ENCODE results near the gene ATP13A3. TPM values are rescaled to one million over a fixed set of nuclear protein-coding genes. Genes with fewer than 3 reads are reported as not detected.
A peak's percentile ranks its signal among the peaks of the same experiment; 100 is the strongest.

ATP13A3 gene
- polyA plus RNA-seq, 4 donors = 8.1 to 65.9 (median 13.9) TPM

DNA sequence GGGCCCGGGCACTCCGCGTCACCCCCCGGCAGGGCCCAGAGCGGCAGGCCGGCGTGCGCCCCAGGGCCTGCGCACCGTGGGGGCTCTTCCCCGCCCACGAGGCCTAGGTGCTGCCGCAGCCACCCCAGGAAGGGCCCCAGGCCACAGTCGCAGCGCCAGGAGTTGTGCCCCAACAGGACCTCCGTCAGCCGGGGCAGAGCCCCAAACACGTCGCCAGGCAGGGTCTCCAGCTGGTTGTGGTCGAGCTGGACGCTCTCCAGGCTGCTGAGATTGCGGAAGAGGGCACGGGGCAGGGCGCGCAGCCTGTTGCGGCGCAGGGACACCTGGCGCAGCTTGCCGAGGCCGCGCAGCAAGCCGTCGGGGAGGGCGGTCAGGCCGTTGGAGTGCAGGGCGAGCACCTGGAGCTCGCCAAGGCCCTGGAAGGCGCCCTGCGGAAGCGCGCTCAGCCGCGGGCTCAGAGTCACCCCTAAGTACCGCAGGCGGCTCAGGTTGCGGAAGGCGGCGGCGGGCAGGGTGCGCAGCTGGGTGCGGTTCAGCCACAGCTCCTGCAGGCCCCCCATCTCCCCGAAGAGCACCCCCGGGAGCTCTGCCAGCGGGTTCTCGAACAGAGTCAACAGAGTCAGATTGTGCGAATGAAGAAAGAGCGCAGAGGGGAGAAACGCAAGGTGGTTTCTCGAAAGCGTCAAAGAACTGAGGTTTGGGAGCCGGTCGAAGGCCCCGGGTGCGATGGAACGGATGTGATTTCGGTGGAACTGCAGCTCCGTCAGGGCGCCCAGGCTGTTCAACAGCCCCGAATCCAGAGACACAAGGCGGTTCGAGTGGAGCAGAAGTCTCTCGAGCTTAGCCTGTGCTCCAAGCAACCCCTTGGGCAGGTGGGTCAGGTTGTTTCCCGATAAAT is 89.7 kb downstream of the ATP13A3 start:
- Histone ChIP-seq H3K27me3 (ENCODE audit: control insufficient read depth in 3 of 3, insufficient read depth in 3 of 3, low read length in 3 of 3) (peaks cover 0 to 28% (median 0%) of the 10 kb centered on the region in 3 donors), H3K4me3 (ENCODE audit: low read depth in 1 of 3, low read length in 3 of 3) (peak overlapping the region in 1 of 3 donors; percentile 5), H3K4me1 (ENCODE audit: control insufficient read depth in 3 of 3, insufficient read depth in 2 of 3, low read depth in 1 of 3, low read length in 2 of 3) (peaks cover 0 to 35% (median 3%) of the 10 kb centered on the region in 3 donors), H3K36me3 (ENCODE audit: control insufficient read depth in 3 of 3, insufficient read depth in 2 of 3, low read depth in 1 of 3, low read length in 3 of 3) (no peaks in the 10 kb centered on the region), H3K9me3 (ENCODE audit: control insufficient read depth in 2 of 2, insufficient read depth in 1 of 2, low read depth in 1 of 2, low read length in 1 of 2) (peaks cover 0 to 8% of the 10 kb centered on the region in 2 donors), H3K27ac (ENCODE audit: low read depth in 1 of 3, low read length in 2 of 3) (peak overlapping the region in 1 of 3 donors; percentile 26)
- 50 to 82% (median 59%) methylated on average over 63 to 73 of the region's 73 CpGs for WGBS, 3 donors
- peak in 1 of 2 donors; percentile 36 for DNase-seq
- no peak for FAIRE-seq

DNA sequence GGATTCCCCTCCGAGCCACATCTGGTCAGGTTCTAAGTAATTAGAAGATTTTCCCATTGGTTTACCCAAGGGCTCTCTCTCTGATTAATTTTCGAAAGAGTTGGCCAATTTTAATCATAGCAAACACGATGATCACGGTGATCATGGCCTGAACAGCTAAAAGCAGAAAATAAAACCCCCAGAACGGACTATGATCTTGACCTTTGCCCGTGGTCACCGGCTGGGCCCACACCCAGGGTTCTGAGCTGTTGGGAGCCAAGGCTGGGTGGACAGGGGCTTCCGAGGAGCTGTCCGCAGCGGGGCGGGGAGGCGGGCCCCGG is 90.3 kb downstream of the ATP13A3 start:
- FAIRE-seq = no peak
- no peak overlapping the region for H3K4me3 ChIP-seq (ENCODE audit: low read depth in 1 of 3, low read length in 3 of 3)
- H3K36me3 ChIP-seq (ENCODE audit: control insufficient read depth in 3 of 3, insufficient read depth in 2 of 3, low read depth in 1 of 3, low read length in 3 of 3) = no peaks in the 10 kb centered on the region
- 25 to 68% (median 49%) methylated on average over 13 of the region's 13 CpGs for WGBS, 3 donors
- peaks cover 0 to 8% of the 10 kb centered on the region in 2 donors for H3K9me3 ChIP-seq (ENCODE audit: control insufficient read depth in 2 of 2, insufficient read depth in 1 of 2, low read depth in 1 of 2, low read length in 1 of 2)
- peak overlapping the region in 2 of 3 donors; percentile 26 to 72 for H3K27ac ChIP-seq (ENCODE audit: low read depth in 1 of 3, low read length in 2 of 3)
- peak in 1 of 2 donors; percentile 57 for DNase-seq
- peaks cover 0 to 35% (median 3%) of the 10 kb centered on the region in 3 donors for H3K4me1 ChIP-seq (ENCODE audit: control insufficient read depth in 3 of 3, insufficient read depth in 2 of 3, low read depth in 1 of 3, low read length in 2 of 3)
- peaks cover 0 to 28% (median 0%) of the 10 kb centered on the region in 3 donors for H3K27me3 ChIP-seq (ENCODE audit: control insufficient read depth in 3 of 3, insufficient read depth in 3 of 3, low read length in 3 of 3)

DNA sequence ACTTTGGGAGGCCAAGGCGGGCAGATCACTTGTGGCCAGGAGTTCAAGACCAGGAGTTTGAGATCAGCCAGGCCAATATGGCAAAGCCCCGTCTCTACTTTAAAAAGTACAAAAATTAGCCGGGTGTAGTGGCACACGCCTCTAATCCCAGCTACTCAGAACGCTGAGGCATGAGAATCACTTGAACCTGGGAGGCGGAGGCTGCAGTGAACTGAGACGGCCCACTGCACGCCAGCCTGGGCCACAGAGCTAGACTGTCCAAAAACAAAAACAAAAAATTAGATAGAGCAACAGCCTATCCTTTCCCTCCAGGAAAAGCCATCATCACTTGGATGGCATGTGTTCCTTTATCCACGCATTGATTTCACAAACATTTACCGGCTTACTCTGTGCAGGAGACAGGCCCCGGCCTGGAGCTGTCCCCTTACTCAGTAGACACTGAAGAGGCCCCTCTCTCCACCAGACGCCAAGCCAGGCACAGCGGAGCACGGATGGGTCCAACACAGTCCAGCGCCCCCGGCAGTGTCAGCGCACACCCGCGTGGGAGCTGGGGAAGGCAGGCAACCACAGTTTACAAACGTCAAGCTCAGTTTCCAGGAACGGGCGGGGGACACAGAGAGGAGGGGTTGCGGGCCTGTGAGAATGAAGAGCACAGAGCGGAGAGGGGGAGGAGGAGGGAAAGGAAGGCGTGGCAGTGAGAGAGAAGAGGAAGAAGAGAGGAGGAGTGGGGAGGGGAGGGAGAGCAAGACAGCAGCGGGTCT is 90.8 kb downstream of the ATP13A3 start:
- Histone ChIP-seq H3K36me3 (ENCODE audit: control insufficient read depth in 3 of 3, insufficient read depth in 2 of 3, low read depth in 1 of 3, low read length in 3 of 3) (no peaks in the 10 kb centered on the region), H3K27ac (ENCODE audit: low read depth in 1 of 3, low read length in 2 of 3) (peak overlapping the region in 2 of 3 donors; percentile 63 to 72), H3K9me3 (ENCODE audit: control insufficient read depth in 2 of 2, insufficient read depth in 1 of 2, low read depth in 1 of 2, low read length in 1 of 2) (peaks cover 0 to 8% of the 10 kb centered on the region in 2 donors), H3K27me3 (ENCODE audit: control insufficient read depth in 3 of 3, insufficient read depth in 3 of 3, low read length in 3 of 3) (peaks cover 0 to 28% (median 0%) of the 10 kb centered on the region in 3 donors), H3K4me1 (ENCODE audit: control insufficient read depth in 3 of 3, insufficient read depth in 2 of 3, low read depth in 1 of 3, low read length in 2 of 3) (peaks cover 0 to 35% (median 3%) of the 10 kb centered on the region in 3 donors), H3K4me3 (ENCODE audit: low read depth in 1 of 3, low read length in 3 of 3) (no peak overlapping the region)
- DNase-seq (peak; percentile 13 to 76), FAIRE-seq (no peak)
- 50 to 83% (median 68%) methylated on average over 26 of the region's 26 CpGs for WGBS, 3 donors

DNA sequence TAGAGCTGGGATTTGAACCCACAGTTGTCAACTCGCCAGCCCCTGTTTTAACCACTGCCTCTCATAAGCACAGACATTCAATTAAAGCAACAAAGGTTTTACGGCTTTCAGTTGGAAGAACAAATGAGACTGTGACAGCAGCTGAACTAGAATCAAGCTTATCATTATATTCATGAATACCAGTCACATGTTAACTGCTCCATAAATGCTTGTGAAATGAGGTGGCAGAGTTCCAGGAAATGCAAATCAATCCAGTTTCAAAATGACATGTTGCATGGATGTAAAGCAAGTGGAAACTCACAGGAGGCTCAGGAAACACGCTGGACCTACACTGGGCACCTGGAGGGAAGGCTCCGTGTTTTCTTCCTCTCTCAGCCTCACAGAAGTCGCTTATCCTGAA is 91.6 kb downstream of the ATP13A3 start:
- peaks cover 0 to 8% of the 10 kb centered on the region in 2 donors for H3K9me3 ChIP-seq (ENCODE audit: control insufficient read depth in 2 of 2, insufficient read depth in 1 of 2, low read depth in 1 of 2, low read length in 1 of 2)
- WGBS, 3 donors = 22 to 57% (median 38%) methylated on average over 5 of the region's 5 CpGs
- H3K36me3 ChIP-seq (ENCODE audit: control insufficient read depth in 3 of 3, insufficient read depth in 2 of 3, low read depth in 1 of 3, low read length in 3 of 3) = no peaks in the 10 kb centered on the region
- H3K4me3 ChIP-seq (ENCODE audit: low read depth in 1 of 3, low read length in 3 of 3) = no peak overlapping the region
- peaks cover 0 to 28% (median 0%) of the 10 kb centered on the region in 3 donors for H3K27me3 ChIP-seq (ENCODE audit: control insufficient read depth in 3 of 3, insufficient read depth in 3 of 3, low read length in 3 of 3)
- H3K4me1 ChIP-seq (ENCODE audit: control insufficient read depth in 3 of 3, insufficient read depth in 2 of 3, low read depth in 1 of 3, low read length in 2 of 3) = peaks cover 0 to 35% (median 3%) of the 10 kb centered on the region in 3 donors
- no peak for FAIRE-seq
- DNase-seq = peak; percentile 89 to 95
- peak overlapping the region in 2 of 3 donors; percentile 26 to 72 for H3K27ac ChIP-seq (ENCODE audit: low read depth in 1 of 3, low read length in 2 of 3)

DNA sequence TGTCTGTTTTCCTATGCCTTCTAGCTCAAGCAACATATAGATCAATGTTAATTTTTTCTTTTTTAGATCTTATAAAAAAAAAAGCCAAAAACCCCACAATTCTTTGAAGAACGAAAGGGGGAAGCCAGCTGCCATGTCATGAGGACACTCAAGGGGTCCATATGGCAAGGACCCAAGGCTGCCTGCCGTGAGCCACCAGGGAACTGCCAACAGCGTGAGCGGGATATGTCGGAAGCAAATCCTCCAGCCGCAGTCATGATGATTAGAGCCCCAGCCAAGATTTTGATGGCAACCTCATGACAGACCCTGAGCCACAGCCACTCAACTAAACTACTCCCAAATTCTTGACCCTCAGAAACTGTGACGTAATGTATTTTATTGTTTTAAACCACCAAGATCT is 94.2 kb downstream of the ATP13A3 start:
- peaks cover 0 to 27% (median 3%) of the 10 kb centered on the region in 3 donors for H3K4me1 ChIP-seq (ENCODE audit: control insufficient read depth in 3 of 3, insufficient read depth in 2 of 3, low read depth in 1 of 3, low read length in 2 of 3)
- no peaks in the 10 kb centered on the region for H3K36me3 ChIP-seq (ENCODE audit: control insufficient read depth in 3 of 3, insufficient read depth in 2 of 3, low read depth in 1 of 3, low read length in 3 of 3)
- no peak overlapping the region for H3K4me3 ChIP-seq (ENCODE audit: low read depth in 1 of 3, low read length in 3 of 3)
- peaks cover 0 to 10% (median 0%) of the 10 kb centered on the region in 3 donors for H3K27me3 ChIP-seq (ENCODE audit: control insufficient read depth in 3 of 3, insufficient read depth in 3 of 3, low read length in 3 of 3)
- peaks cover 0 to 2% of the 10 kb centered on the region in 2 donors for H3K9me3 ChIP-seq (ENCODE audit: control insufficient read depth in 2 of 2, insufficient read depth in 1 of 2, low read depth in 1 of 2, low read length in 1 of 2)
- WGBS, 3 donors = 94 to 96% (median 95%) methylated on average over 7 of the region's 7 CpGs
- DNase-seq = no peak
- no peak overlapping the region for H3K27ac ChIP-seq (ENCODE audit: low read depth in 1 of 3, low read length in 2 of 3)
- FAIRE-seq = no peak

DNA sequence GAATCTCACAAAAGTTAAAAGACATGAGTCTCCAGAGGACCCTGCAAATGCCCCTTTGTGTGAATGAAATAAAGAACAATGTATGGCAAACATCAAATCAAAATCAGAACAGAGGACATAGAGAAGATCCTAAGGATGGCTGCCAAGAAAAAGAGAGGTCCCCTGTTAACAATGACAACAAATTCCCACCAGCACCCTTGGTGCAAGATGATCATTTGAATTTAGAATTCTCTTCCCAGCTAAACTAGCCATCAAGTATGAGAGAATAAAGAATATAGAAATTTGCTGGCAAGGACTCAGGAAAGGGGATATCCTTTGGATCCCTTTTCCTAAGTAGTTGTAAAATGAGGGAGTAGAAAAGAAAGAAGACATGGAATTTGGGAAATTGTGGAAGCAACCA is 96.0 kb downstream of the ATP13A3 start:
- DNase-seq (no peak), FAIRE-seq (no peak)
- no peak overlapping the region for H3K27ac ChIP-seq (ENCODE audit: low read depth in 1 of 3, low read length in 2 of 3)
- no peak overlapping the region for H3K4me3 ChIP-seq (ENCODE audit: low read depth in 1 of 3, low read length in 3 of 3)
- H3K4me1 ChIP-seq (ENCODE audit: control insufficient read depth in 3 of 3, insufficient read depth in 2 of 3, low read depth in 1 of 3, low read length in 2 of 3) = peaks cover 0 to 12% (median 0%) of the 10 kb centered on the region in 3 donors
- no peaks in the 10 kb centered on the region for H3K36me3 ChIP-seq (ENCODE audit: control insufficient read depth in 3 of 3, insufficient read depth in 2 of 3, low read depth in 1 of 3, low read length in 3 of 3)
- no peaks in the 10 kb centered on the region for H3K27me3 ChIP-seq (ENCODE audit: control insufficient read depth in 3 of 3, insufficient read depth in 3 of 3, low read length in 3 of 3)
- no peaks in the 10 kb centered on the region for H3K9me3 ChIP-seq (ENCODE audit: control insufficient read depth in 2 of 2, insufficient read depth in 1 of 2, low read depth in 1 of 2, low read length in 1 of 2)

DNA sequence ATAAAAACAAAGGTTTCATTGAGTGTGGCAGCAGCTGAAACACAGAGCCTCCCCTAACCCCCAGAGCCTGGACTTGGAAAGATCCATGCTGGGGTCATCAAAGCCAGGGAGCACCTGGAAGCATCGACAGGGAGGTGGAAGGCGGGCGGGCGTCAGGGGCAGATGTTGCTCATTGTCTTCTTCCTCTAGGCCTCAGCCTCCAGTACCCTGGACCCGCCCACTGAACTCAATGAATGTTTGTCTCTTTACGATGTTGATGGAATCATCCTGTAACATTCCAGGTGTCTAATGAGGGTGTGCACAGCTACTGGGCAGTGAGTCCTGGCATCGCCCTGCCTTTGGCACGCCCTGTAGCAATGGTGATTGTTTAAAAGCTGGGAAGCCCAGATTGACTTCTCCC is 97.5 kb downstream of the ATP13A3 start:
- Histone ChIP-seq H3K4me3 (ENCODE audit: low read depth in 1 of 3, low read length in 3 of 3) (no peak overlapping the region), H3K4me1 (ENCODE audit: control insufficient read depth in 3 of 3, insufficient read depth in 2 of 3, low read depth in 1 of 3, low read length in 2 of 3) (no peaks in the 10 kb centered on the region), H3K27ac (ENCODE audit: low read depth in 1 of 3, low read length in 2 of 3) (no peak overlapping the region), H3K27me3 (ENCODE audit: control insufficient read depth in 3 of 3, insufficient read depth in 3 of 3, low read length in 3 of 3) (no peaks in the 10 kb centered on the region), H3K9me3 (ENCODE audit: control insufficient read depth in 2 of 2, insufficient read depth in 1 of 2, low read depth in 1 of 2, low read length in 1 of 2) (no peaks in the 10 kb centered on the region), H3K36me3 (ENCODE audit: control insufficient read depth in 3 of 3, insufficient read depth in 2 of 3, low read depth in 1 of 3, low read length in 3 of 3) (no peaks in the 10 kb centered on the region)
- WGBS, 3 donors = 80 to 90% (median 82%) methylated on average over 8 of the region's 8 CpGs
- no peak for FAIRE-seq
- DNase-seq = no peak

DNA sequence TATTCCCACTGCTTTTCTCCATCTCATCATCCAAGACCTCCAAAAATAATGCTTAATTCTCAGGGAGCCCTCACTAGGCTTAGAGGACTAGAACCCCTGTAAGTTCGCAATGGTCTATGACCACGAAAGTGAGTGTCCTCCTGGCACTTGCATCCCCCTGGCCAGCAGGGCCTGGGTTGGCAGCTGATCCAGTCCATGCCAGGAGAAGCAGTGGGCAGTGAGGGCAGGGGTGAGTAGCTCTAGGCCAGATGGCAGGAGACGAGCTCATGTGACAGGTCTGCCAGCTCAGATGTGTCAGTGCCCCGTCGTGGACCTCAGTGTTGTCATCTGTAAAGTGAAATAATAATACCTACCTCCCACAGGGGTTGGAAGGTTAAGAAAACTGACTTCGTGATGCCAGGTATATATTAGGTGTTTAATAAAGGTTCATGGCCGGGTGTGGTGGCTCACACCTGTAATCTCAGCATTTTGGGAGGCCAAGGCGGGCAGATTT is 98.8 kb downstream of the ATP13A3 start:
- Histone ChIP-seq H3K4me1 (ENCODE audit: control insufficient read depth in 3 of 3, insufficient read depth in 2 of 3, low read depth in 1 of 3, low read length in 2 of 3) (no peaks in the 10 kb centered on the region), H3K4me3 (ENCODE audit: low read depth in 1 of 3, low read length in 3 of 3) (no peak overlapping the region), H3K27ac (ENCODE audit: low read depth in 1 of 3, low read length in 2 of 3) (no peak overlapping the region), H3K27me3 (ENCODE audit: control insufficient read depth in 3 of 3, insufficient read depth in 3 of 3, low read length in 3 of 3) (no peaks in the 10 kb centered on the region), H3K9me3 (ENCODE audit: control insufficient read depth in 2 of 2, insufficient read depth in 1 of 2, low read depth in 1 of 2, low read length in 1 of 2) (no peaks in the 10 kb centered on the region), H3K36me3 (ENCODE audit: control insufficient read depth in 3 of 3, insufficient read depth in 2 of 3, low read depth in 1 of 3, low read length in 3 of 3) (no peaks in the 10 kb centered on the region)
- no peak for DNase-seq
- WGBS, 3 donors = 88 to 95% (median 95%) methylated on average over 8 of the region's 8 CpGs
- no peak for FAIRE-seq
